ENCODE measurements around the gene CHRNA3.

Gene CHRNA3

DNA sequence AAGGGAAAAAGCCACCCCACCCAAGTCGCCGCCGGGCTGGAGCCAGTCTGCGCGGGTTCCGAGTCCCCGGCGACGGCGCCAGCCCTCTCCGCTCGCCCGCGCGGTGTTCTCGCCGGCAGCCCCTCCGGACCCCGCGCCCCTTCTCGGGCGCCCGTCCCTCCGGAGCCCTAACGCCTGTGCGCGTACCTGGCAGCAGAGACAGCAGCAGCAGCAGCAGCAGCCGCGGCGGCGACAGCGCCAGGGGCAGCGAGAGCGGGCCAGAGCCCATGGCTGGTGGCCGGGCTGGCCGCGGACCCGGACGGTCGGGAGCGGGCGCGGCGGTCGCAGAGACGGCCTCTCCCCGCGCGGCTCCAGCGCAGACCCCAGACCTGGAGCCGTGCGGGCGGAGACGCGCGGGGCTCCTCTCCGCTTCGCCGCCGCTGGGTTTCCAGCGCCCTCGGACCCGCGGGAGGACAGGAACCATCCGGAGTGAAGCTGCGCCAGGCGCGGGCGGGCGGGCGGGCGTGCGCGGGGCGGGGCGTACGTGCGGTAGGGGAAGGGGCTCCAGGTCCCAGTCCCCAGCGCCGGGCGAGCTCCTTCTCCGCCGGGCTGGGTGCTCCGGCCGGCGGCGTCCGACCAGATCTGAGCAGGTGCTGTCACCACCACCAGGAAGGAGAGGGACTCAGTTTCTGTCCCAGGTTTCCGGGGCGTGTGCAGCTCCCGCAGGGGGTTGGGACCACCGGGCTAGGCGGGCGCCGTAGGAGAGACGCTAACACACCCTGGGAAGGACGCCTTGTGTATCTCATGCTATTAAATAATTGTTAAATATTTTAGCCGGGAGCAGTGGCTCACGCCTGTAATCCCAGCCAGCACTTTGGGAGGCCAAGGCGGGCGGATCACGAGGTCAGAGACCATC is at the start of gene CHRNA3:
CHRNA3 (minus strand) TSS at position 470 of the 895 bp plus-strand sequence; CDS start at position 268, 202 bp downstream.
- no peak for DNase-seq

GRCh38 chr15:78668987-78669386 is 48.2 kb upstream of the CHRNA3 start:
- DNase-seq, result no peak

- DNase-seq, result no peak
These were observed 46.9 kb upstream of the CHRNA3 start for GRCh38 chr15:78667578-78668236.

GRCh38 chr15:78666010-78666409 is 45.2 kb upstream of the CHRNA3 start:
- no peak for DNase-seq

DNA sequence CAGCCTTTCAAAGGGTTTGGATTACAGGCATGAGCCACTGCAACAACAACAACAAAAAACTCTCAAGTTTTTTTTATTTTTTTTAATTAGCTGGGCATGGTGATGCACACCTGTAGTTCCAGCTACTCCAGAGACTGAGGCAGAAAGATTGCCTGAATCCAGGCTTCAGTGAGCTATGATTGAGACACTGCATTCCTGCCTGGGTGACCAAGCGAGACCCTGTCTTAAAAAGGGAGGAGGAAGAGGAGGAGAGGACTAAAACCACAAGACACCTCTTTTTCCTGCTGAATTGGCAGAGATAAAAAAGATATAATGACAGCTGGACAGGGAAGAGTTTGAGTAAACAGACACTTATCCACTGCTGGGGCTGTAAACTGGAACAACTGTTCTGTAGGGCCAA is 42.9 kb upstream of the CHRNA3 start:
- no peak for DNase-seq

DNA sequence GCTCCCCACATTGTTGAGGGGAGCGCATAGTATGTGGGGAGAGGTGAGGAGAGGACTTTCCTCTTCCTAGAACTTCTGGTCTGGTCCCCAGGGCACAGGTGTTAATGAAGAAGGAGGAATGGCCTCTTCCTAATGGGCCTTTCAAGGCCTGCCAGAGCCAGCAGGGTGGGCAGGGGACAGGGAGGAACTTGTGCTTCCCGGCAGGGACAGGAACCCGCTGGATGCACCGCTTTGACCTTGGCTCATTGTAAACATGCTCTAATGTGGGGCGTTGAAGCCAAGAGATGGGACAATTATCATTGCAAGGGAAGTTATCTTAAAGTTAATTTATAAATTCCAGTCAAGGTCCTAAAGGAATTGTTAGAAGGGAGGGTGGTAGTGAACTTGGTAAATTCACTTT is 41.2 kb upstream of the CHRNA3 start:
- no peak for DNase-seq

- DNase-seq, result no peak
These were observed 40.2 kb upstream of the CHRNA3 start for GRCh38 chr15:78661001-78661400.

GRCh38 chr15:78660584-78660983 is 39.8 kb upstream of the CHRNA3 start:
- DNase-seq, result no peak

GRCh38 chr15:78658823-78659222 is 38.0 kb upstream of the CHRNA3 start:
- DNase-seq, result no peak

DNA sequence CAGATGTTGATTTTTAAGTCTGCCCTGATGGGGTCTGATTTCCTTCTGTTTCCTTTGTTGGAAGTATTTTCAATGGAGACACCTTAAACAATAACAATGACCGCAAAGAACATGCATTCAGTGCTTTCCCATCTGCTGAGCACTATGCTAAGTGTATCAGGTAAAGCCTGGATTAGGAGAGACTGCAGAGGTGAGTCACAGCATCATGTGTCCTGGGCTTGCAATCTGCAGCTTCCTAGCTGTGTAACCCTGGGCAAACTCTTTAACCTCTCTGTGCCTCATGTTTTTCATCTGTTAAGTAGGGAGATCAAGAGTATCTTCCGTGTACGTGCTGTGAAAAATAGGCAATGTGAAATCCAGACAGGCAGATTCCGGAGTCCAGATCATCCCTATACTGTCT is 33.5 kb upstream of the CHRNA3 start:
- DNase-seq, result no peak

DNA sequence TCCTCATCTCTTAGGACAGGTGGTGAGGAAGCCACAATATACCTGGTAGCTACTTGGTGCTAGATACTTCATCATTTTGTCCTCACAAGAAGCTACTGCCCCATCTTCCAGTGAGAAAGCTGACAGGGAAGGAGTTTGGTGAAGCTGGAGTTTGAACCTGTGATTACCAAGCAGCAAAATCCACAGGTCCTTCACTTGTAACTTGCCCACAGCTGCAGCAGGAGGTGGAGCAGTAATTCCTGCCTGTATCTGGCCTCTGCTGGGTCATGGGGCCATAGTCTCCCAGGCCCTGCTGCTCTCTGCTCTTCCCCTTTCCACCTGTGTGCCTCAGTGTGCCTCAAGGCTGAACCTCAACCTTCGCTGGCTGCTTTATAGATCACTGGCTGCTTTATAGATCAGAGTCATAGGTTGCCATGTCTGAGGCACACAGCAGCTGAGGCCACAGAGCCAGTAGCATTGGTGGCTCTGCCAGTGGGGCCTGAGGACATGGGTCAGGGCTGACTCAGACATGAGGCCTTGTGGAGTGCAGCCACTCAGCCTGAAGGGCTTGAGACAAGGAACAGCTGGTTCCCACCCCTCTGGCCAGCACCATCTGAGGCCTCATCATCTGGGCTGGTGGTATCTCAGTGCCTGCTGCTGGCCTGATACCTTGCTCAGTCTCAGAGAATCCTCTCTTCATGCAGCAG is 31.3 kb upstream of the CHRNA3 start:
- DNase-seq, result no peak

DNA sequence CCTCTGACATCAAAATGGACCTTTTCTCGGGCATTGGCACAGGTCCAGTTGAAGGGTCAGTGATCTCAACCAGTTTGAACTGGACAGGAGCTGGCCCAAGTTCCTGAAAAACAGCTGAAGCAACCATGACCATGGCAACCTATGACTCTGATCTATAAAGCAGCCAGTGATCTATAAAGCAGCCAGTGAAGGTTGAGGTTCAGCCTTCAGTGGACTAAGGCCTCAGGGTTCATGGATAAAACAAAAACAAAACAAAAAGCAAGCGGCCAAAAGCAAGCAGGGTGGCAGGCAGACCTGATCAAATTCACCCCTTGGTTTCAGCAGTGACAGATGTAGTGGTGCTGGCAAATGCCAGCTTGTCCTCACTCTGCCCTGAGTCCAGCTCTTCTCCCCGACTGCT is 30.2 kb upstream of the CHRNA3 start:
- DNase-seq, result no peak

- DNase-seq, result no peak
These were observed 29.2 kb upstream of the CHRNA3 start for GRCh38 chr15:78650022-78650421.

DNA sequence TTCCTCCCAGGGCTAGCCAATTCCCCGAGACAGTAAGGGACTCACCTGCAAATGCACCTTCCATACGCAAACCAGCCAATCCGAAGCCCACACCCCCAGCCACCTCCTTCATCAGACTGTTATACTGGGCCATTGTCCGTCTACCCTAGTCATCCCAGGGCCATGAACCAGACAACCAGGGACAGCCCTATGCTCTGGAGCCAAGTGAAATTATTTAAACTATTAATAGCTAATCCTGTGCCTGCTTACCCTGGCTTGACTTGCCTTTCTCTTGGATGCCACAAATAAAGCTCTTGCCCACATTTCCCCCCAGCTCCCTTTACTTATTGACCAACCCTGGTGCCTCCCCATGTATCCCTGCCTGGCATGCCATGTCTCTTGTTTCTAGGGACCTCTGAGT is 24.2 kb upstream of the CHRNA3 start:
- no peak for DNase-seq

DNA sequence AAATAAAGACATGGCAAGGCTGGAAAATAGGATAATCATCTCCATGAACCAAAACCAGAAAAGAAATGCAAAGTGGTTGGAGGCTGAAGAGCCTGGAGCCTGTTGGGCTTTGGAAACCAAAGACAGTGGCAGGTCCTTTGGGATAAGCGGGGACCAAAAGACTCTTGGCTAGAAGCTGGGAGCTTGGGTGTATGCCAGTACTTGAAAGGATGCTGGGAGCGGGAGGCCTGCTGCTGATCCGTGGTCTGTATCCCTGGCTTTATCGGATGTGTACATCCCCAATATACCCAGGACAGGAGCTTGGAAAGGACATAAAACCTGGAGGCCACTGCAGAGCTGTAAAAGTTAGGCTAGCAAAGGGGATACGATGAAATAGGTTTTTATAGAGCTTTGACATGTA is 21.5 kb upstream of the CHRNA3 start:
- no peak for DNase-seq

DNA sequence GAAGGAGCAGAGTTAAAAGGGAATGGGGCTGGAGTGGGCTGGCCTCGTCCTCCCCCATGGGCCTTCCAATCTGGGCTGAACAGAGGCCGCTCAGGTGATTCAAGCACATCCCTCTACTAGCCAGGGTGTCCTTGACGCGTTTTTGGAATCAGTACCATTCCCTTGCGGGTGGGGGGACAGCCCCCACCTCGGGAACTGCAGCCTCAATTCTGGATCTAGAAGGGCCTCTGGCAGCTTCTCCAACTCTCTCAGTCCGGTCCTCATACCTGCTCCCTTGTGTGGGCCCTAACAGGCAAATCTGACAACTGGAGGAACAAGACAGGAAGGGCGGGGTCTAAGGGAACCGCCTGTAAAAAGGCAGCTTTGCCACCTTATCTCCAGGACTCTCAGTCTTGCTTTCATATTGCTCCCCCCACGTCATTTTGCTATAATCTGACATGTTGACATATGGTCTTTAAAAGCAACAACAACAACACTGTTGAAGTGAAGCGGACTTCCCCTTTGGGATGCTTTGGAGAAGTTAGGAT is 21.0 kb upstream of the CHRNA3 start:
- DNase-seq, result no peak

DNA sequence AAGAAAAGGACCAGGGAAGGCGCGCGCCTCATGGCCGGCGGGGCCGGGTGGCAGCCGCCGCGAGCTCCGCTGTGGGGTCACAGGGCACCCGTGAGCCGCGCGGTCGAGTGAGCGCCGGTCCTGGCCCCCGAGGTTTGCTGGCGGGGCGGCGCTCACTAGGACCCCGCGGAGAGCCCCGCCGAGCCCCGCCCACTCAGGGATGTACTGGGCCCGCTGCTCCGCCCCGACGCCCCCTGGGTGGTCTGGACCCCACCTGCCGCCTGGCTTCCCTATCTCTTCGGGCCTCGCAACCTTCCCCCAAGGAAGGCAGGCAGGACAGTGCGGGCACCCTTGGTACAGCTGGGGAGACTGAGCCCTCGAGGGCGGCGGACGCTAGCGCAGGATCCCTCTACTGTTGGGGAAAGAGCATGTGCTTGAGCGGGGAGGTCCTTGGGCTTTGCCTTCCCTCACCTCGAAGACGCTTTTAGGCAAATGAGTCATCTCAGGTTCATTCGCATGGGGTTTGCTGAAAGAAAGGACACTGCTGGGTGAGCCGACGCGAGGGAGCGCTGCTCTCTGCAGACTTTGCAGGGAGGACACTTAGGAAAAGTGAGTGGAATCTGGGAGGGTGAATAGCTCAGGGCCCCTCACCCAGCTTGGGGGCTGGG is 20.4 kb upstream of the CHRNA3 start, which contains the start of gene CHRNB4:
CHRNB4 (minus strand) TSS at position 109 of the 647 bp plus-strand sequence; CDS start at position 32, 77 bp downstream.
- no peak for DNase-seq

DNA sequence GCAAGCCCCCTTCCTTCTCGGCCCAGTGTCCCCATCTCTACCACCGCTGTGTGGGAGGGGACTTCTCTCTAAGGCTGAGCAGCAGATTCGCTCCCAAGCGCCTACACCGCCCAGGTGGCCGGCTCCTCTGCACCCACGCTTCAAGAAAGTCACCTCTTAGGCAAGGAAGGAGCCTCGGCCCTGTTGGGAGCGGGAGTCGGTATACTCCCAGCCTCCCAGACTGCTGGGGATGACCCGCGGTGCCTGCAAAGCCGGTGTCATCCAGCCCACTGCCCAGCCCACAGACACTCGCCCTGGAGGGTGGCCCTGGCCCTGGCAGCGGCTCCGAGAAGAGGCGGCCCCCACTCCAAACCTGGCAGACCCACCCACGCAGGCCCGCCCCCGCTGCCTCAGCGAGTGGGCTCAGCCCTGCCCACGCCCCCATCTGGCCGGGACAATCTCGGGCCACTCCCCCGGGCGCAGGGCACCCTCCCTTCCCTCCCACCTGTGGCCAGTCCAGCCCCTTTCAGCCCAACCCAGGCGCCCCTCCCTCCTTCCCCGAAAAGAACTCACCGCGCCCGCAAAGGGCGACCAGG is 19.8 kb upstream of the CHRNA3 start:
- no peak for DNase-seq

GRCh38 chr15:78638658-78639314 is 18.0 kb upstream of the CHRNA3 start:
- peak; percentile 36 for DNase-seq

- no peak for DNase-seq
These were observed 17.1 kb upstream of the CHRNA3 start for GRCh38 chr15:78637776-78638435.

DNA sequence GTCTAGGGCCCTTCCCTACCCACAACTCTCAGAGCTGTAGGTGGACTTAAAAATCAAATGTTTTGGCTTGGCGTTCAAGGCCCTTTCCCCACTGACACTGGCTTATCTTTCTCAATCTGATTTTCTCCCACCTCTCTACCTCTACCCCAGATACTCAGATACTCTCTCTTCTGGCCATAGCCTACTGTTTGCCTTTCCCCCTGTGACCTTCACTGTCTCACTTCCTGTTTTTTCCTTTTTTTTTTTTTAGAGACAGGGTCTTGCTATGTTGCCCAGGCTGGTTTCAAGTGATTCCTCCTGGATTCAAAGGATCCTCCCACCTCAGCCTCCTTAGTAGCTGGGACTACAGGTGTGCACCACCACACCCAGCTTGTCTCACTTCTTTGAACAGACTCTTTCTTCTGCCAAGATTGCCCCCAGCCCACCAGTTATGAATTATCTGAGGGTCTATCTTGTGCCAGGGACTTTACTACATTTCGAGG is 15.6 kb upstream of the CHRNA3 start:
- DNase-seq, result no peak

Data from CD4-positive, alpha-beta T cell treated with Interleukin-10 for 1 hour (primary cell).